NOMO-1 (cell line): ENCODE measurements around the gene GIPC2.
"Not testable (repeated sequence)": the region's sequence is repeated elsewhere in the genome, so short reads cannot be mapped to it uniquely, and the experiment has no call there.

ENCODE experiments used
- DNase-seq, 2 experiments: peaks; one replicate each; lab custom pipeline; 2025; ENCODE audit not compliant: unreplicated experiment in 2 of 2; lab: John Stamatoyannopoulos, UW

The GIPC2 gene

GRCh38 chr1:78061825-78062523, 16.2 kb downstream of the GIPC2 start:
- DNase-seq = no peak

DNA sequence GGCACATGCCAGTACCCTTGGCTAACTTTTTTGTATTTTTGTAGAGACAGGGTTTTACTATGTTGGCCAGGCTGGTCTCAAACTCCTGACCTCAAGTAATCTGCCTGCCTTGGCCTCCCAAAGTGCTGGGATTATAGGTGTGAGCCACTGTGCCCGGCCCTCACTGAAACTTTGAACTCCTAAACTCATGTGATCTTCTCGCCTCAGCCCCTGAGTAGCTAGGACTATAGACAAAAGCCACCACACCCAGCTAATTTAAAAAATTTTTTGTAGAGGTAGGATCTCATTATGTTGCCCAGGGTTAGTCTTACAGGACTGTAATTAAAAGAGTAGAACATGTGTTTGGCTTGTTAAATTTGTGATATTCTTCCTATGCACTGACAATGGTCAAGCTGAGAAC, 19.1 kb downstream of the GIPC2 start:
- DNase-seq = not testable (repeated sequence)

DNA sequence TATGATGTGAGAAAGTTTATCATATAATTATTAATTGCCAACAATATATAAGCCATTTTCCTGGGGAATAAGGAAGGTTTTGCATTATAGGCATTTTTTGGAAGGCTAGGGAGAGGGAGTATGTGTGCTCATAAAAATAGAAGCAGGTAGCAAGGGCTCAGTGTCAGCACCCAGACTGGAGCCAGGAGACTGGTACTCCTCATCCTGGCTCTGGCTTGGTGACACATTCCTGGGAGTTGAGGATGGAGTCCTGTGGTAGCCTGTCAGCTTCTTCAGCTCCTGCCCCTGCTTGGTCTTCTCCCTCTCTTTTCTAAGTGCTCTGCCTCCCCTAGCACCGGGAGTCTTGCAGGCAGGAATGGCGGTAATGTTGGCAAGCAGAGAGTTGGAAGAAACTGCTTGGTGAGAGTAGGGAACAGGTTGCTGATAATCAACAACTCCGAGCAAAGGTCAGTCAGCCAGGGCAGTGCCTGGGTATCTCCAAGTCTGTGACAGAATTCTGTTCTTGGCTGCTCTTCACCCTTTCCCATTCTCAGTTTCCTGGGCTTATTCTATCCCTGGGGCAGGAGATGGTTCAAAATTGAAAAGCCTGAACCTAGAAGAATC, 23.0 kb downstream of the GIPC2 start:
- DNase-seq = no peak

GRCh38 chr1:78069784-78070183, 24.0 kb downstream of the GIPC2 start:
- DNase-seq = no peak

DNA sequence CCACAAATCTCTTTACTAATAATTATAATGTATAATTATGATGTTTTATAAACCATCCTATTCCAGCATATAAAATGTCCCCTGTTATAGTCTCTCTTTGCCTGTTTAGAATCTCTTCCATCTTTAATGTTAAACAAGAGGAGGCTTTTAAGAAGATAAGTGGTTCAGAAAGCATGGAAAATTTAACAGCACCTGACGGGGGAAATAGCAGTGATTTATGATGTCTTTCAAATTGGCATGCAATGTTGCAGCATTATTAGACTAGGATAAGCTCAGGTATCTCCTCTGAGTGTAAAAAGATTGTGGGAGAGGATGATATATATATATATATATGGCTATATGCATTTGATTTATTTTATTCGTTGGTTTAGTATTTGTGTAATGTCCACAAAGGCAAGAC, 24.4 kb downstream of the GIPC2 start:
- no peak for DNase-seq

DNA sequence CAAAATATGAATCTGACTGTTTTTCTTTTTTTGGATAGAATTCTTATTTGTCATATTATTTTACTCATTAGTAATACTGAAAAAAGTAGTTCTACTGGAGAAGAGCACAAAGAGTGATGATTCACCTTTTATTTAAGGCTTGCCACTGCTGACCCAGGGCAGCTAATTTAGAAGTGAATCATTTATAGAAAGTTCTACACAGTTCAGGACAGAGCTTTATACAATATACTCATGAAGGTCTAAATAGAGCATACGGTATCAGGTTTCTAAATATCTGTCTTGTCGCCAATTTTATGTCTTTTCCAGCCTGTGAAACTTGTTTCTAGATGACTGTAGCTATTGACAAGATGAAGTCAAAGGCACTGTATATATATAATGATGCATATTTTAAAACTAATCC, 25.0 kb downstream of the GIPC2 start:
- DNase-seq = no peak

- no peak for DNase-seq
Measured at GRCh38 chr1:78071696-78072095, 25.9 kb downstream of the GIPC2 start.

DNA sequence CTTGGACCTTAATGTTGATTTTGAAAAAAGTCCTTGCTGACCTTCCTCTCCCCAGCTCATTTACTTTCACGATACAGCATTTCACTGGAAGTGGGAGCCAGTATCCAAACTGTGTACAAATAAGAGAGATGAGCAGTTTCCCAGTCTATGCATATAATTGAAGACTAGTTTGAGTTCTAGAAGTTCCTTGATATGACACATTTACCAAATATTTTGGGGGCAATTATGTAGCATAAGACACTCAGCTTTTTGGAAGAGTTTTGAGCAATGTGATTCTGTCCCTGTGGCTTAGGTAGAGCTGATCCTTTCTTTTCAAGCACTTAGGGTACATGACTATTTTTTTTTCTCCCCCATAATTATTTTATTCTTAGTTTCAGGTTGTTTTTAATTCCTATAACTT, 26.4 kb downstream of the GIPC2 start:
- DNase-seq = no peak

- no peak for DNase-seq
Measured at GRCh38 chr1:78073441-78073840, 27.7 kb downstream of the GIPC2 start.

DNA sequence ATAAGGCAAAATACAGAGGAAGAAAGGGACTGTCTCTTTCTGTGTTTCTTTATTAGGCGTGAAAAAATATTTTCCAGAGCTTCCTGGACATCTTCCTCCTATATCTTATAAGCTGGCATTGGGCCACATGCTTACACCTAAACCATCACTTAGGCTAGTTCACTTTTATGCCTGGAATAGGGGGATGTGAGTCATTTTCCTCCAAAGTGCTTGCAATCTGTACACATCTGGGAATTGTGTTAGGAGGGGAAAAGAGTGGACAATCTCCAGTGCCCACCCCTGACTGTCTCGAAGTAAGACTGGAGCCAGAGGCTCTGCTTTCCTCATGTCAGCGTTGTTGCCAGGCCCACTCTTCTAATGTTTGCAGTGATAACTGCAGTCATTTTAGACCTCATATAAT, 29.9 kb downstream of the GIPC2 start:
- no peak for DNase-seq

- DNase-seq = no peak
Measured at GRCh38 chr1:78078358-78078757, 32.6 kb downstream of the GIPC2 start.

DNA sequence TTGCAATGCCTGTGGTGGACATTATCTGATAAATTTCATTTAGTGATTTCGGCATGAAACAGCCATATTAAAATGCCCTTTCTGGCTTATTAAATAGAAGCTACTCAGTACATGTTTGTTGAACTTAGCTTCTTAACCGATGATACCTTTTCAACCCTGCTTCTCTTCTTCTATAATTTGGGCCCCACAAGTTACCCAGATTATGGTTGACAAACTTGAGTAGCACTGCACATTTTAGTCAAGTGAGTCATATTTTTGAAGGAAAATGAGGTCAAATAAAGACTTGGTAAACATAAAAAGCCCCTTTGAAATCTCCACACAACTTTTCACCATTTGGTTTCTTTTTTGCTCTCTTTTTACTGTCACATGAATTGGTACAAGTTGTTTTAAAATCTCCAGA, 33.8 kb downstream of the GIPC2 start:
- DNase-seq = no peak

DNA sequence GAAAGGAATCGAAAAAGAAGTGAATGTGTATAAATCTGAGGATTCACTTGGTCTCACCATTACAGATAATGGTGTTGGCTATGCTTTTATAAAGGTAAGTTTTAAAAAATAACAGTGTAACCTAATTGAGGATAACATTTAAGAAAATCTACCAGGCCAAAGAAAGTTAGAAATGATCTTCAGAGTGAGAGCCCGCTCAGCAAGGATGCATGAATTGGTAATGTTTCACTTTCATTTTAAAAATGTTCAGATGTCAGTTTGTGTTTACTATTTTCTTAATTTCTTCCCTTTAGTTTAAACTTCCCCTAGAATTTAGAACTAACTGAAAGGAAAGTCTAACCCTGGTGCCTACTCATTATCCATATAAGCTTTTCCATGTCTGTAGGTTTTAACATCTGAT, 35.0 kb downstream of the GIPC2 start:
- DNase-seq = no peak

DNA sequence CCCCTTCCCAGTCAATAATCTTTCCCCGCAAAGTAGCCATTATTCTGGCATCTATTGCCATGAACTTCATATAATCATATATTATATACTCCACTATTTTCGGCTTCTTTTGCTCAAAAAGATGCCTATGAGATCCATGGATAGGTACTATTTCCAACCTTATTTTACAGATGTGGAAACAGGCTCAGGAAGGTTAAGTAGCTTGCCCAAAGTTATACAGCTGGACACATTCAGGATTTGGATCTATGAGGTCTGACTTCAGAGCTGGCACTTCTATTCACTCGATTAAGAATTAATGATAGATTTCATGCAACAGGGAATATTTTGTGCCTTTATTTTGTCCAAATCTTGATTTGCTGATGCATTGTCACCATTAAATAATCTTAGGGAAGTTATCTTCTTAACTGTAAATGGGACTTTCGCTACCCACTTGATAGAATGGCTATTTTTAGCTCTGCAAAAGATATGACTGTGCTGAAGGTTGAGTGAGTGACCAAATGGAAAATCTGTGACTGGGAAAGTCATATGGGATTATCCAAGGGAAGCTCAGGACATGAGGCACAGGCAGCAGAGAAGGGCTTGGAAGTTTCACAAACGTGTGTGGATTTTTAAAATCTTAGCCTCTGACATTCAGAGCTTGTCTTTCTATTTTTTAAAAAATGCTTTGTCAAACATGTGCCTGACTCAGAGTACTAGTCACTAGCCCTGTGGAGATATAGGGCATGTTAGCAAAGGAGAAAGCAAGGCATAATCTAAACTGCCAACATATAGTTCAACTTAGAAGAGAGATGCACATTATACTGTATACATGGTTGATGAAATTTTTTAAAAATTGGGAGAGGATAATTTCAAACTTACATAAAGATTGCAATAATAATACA, 36.5 kb downstream of the GIPC2 start:
- DNase-seq = no peak

GRCh38 chr1:78084639-78085038, 38.9 kb downstream of the GIPC2 start:
- DNase-seq = not testable (repeated sequence)

DNA sequence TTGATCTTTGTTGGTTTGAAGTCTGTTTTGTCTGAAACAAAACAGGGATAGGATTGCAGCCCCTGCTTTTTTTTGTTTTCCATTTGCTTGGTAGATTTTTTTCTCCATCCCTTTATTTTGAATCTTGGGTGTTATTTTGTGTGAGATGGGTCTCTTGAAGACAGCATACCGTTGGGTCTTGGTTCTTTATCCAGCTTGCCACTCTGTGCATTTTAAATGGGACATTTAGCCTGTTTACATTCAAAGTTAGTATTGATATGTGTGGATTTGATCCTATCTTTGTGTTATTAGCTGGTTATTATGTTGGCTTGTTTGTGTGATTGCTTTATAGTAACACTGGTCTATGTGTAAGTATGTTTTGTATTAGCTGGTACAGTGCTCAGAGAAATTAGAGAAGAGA, 40.9 kb downstream of the GIPC2 start:
- no peak for DNase-seq

DNA sequence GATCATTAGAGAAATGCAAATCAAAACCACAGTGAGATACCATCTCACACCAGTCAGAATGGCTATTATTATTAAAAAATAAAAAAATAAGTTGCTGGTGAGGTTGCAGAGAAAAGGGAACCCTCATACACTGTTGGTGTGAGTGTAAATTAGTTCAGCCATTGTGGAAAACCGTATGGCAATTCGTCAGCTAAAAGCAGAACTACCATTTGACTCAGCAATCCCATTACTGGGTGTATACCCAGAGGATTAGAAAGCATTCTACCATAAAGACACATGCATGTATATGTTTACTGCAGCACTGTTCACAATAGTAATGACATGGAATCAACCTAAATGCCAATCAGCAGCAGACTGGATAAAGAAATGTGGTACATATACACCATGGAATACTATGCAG, 42.2 kb downstream of the GIPC2 start:
- no peak for DNase-seq

DNA sequence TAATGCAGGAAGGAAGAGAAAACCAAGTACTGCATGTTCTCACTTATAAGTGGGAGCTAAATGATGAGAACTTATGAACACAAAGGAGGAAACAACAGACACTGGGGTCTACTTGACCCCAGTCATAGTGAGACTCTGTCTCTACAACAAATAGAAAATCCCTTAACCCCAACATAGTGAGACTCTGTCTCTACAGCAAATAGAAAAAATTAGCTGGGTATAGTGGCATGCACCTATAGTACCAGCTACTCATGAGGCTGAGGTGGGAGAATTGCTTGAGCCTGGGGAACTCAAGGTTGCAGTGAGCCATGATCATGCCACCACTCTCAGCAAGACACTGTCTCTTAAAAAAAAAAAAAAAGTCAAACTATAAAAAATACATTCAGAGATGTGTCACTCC, 42.7 kb downstream of the GIPC2 start:
- no peak for DNase-seq

DNA sequence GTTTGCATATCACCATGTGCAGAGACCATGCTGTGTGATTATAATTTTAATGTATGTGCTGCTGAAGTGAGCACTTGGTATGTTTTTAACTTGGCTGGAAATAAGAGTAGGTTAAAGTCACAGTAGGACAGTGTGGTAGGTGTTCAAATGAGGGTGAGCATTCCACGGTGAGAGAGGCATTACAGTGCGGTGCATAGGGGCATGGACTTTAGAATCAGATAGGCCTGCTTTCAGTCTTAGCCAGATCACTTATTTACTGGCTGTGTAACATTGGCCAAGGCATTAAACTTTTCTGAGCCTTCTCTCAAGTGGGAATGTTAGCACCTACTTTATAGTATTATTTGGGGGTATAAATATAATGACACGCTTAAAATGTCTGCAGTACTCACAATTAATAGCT, 43.2 kb downstream of the GIPC2 start:
- no peak for DNase-seq

GRCh38 chr1:78090472-78091133, 44.8 kb downstream of the GIPC2 start:
- no peak for DNase-seq

DNA sequence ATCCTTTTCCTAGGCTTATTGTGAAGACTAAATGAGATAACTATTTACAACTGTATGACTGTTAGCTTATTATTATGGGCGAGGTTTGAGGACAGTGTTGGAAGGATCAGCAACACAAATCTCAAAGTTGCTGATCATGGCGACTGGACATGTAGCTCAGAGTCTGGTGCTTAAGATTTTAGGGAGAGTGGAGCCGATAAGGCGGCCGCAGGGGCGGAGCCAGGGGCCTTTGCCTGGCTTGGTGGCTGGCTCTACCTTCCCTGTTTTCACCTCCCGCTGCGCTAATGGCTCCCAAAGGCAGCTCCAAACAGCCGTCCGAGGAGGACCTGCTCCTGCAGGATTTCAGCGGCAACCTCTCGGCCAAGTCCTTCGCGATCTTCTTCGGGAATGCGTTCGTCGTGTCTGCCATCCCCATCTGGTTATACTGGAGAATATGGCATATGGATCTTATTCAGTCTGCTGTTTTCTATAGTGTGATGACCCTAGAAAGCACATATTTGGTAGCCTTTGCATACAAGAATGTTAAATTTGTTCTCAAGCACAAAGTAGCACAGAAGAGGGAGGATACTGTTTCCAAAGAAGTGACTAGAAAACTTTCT, 45.5 kb downstream of the GIPC2 start:
- no peak for DNase-seq
